Liver (tissue), 9 donors: ENCODE data around the gene PANK1. TPM values are rescaled to one million over a fixed set of nuclear protein-coding genes. Genes with fewer than 3 reads are reported as not detected.

Experiments
- DNase-seq: peaks from one replicate; pipeline ENCODE4 v3.0.0-alpha.2; 2017; ENCODE audit warnings: low spot score
- H3K27ac ChIP-seq, 2 donors: one replicate each; pipeline ENCODE4 v1.7.0; 2013; ENCODE audit warnings: inconsistent platforms in 2 of 2, low read length in 2 of 2, control low read depth in 1 of 2, low read depth in 1 of 2, mild to moderate bottlenecking in 1 of 2
- H3K27me3 ChIP-seq, 4 donors: one replicate each; pipeline versions ENCODE4 v1.6.1 to v1.7.0; 2013; ENCODE audit warnings: low read length in 3 of 4, inconsistent platforms in 1 of 4, mild to moderate bottlenecking in 1 of 4, moderate library complexity in 1 of 4; ENCODE audit not compliant: control insufficient read depth in 4 of 4, insufficient read depth in 4 of 4
- H3K36me3 ChIP-seq, 4 donors: one replicate each; pipeline versions ENCODE4 v1.6.1 to v1.7.0; 2013; ENCODE audit warnings: low read length in 3 of 4, mild to moderate bottlenecking in 3 of 4, low read depth in 1 of 4, moderate library complexity in 1 of 4; ENCODE audit not compliant: control insufficient read depth in 4 of 4, insufficient read depth in 3 of 4
- H3K4me1 ChIP-seq, 4 donors: one replicate each; pipeline versions ENCODE4 v1.6.1 to v1.7.0; 2013; ENCODE audit warnings: low read length in 3 of 4, mild to moderate bottlenecking in 3 of 4, moderate library complexity in 1 of 4; ENCODE audit not compliant: control insufficient read depth in 4 of 4, insufficient read depth in 4 of 4
- H3K4me3 ChIP-seq, 3 donors: one replicate each; pipeline versions ENCODE4 v1.6.1 to v1.7.0; 2013; ENCODE audit warnings: low read length in 3 of 3, control low read depth in 1 of 3, low read depth in 1 of 3, mild to moderate bottlenecking in 1 of 3
- H3K9ac ChIP-seq, 2 donors: one replicate each; pipeline ENCODE4 v1.7.0; 2013; ENCODE audit warnings: low read length in 2 of 2, mild to moderate bottlenecking in 2 of 2, moderate library complexity in 2 of 2, control low read depth in 1 of 2, low read depth in 1 of 2
- H3K9me3 ChIP-seq, 4 donors: one replicate each; pipeline versions ENCODE4 v1.6.1 to v1.7.0; 2013; ENCODE audit warnings: low read length in 3 of 4; ENCODE audit not compliant: control insufficient read depth in 4 of 4
- EGR1 ChIP-seq, 2 donors: IDR thresholded peaks; 2 replicates each; pipeline ENCODE4 v1.6.1; 2016 to 2018; ENCODE audit warnings: antibody characterized with exemption in 2 of 2, low read depth in 2 of 2
- FOXA1 ChIP-seq: IDR thresholded peaks from 2 replicates; pipeline ENCODE4 v1.6.1; 2016; ENCODE audit warnings: antibody characterized with exemption
- FOXA2 ChIP-seq: IDR thresholded peaks from 2 replicates; pipeline ENCODE4 v1.6.1; 2016; ENCODE audit warnings: antibody characterized with exemption
- GABPA ChIP-seq, 2 donors: IDR thresholded peaks in 1 of 2; conservative IDR thresholded peaks in 1 of 2; 2 replicates each; pipeline ENCODE4 v1.6.1; 2016; ENCODE audit warnings: antibody characterized with exemption in 2 of 2, mild to moderate bottlenecking in 1 of 2, moderate library complexity in 1 of 2
- HNF4A ChIP-seq, 2 donors: conservative IDR thresholded peaks; 2 replicates each; pipeline ENCODE4 v1.6.1; 2016; ENCODE audit warnings: antibody characterized with exemption in 2 of 2, mild to moderate bottlenecking in 2 of 2
- HNF4G ChIP-seq: IDR thresholded peaks from 2 replicates; pipeline ENCODE4 v1.6.1; 2016; ENCODE audit warnings: antibody characterized with exemption
- NR2F2 ChIP-seq: IDR thresholded peaks from 2 replicates; pipeline ENCODE4 v1.6.1; 2016; ENCODE audit warnings: antibody characterized with exemption
- RAD21 ChIP-seq, 2 donors: IDR thresholded peaks; 2 replicates each; pipeline ENCODE4 v1.6.1; 2016; ENCODE audit warnings: antibody characterized with exemption in 2 of 2, mild to moderate bottlenecking in 2 of 2
- RXRA ChIP-seq, 2 donors: IDR thresholded peaks; 2 replicates each; pipeline ENCODE4 v1.6.1; 2017 to 2018; ENCODE audit warnings: antibody characterized with exemption in 2 of 2, mild to moderate bottlenecking in 1 of 2
- SP1 ChIP-seq: IDR thresholded peaks from 2 replicates; pipeline ENCODE4 v1.6.1; 2018; ENCODE audit warnings: antibody characterized with exemption, mild to moderate bottlenecking
- YY1 ChIP-seq: IDR thresholded peaks from 2 replicates; pipeline ENCODE4 v1.6.1; 2016; ENCODE audit warnings: antibody characterized with exemption, mild to moderate bottlenecking
- WGBS: extraction: QIAGEN DNeasy Blood & Tissue Kit; methylation state at CpG from one replicate; pipeline ENCODE4 v1.1.7; 2013; 5-methylcytosine and 5-hydroxymethylcytosine counted together
- polyA plus RNA-seq, 2 donors: library from polyadenylated mRNA; stranded (reverse) in 1 of 2; unstranded in 1 of 2; fragments of 200-250 nt in 1 of 2; fragments of >200 nt in 1 of 2; fragmentation: Nextera tagmentation in 1 of 2; extraction: Ambion mirVana in 1 of 2; gene quantifications; one replicate each; pipeline versions ENCODE4 v1.2.1 to v1.2.3, GENCODE V29; 2013 to 2015
- total RNA-seq, 2 donors: library from RNA; depleted of rRNA; stranded (reverse); fragments of >200 nt; gene quantifications; one replicate each; pipeline ENCODE4 v1.2.3, GENCODE V29; 2014
- TF ChIP-seq, protein P1 (sequence below): IDR thresholded peaks from 2 replicates; pipeline ENCODE4 v1.6.1; 2016; ENCODE audit warnings: antibody characterized with exemption
- TF ChIP-seq, protein P2 (sequence below): IDR thresholded peaks from 2 replicates; pipeline ENCODE4 v1.6.1; 2016; ENCODE audit warnings: antibody characterized with exemption
- TF ChIP-seq, protein P3 (sequence below): fragments of 150-350 bp; IDR thresholded peaks from 2 replicates; pipeline ENCODE4 v1.5.1; 2017; ENCODE audit warnings: improper control_type of control experiment, low read depth, low read length; ENCODE audit not compliant: missing input control
- TF ChIP-seq, protein P4 (sequence below): IDR thresholded peaks from 2 replicates; pipeline ENCODE4 v1.6.1; 2016; ENCODE audit warnings: antibody characterized with exemption
- TF ChIP-seq, protein P5 (sequence below): IDR thresholded peaks from 2 replicates; pipeline ENCODE4 v1.6.1; 2016; ENCODE audit warnings: antibody characterized with exemption, mild to moderate bottlenecking
- donor health status: healthy.
- donor health status: healthy.
- donor health status: healthy.
- donor health status: healthy.
- donor health status: healthy.

Gene PANK1
- total and polyA plus RNA-seq, 4 donors, result 30.0 to 105 (median 44.7) TPM

DNA sequence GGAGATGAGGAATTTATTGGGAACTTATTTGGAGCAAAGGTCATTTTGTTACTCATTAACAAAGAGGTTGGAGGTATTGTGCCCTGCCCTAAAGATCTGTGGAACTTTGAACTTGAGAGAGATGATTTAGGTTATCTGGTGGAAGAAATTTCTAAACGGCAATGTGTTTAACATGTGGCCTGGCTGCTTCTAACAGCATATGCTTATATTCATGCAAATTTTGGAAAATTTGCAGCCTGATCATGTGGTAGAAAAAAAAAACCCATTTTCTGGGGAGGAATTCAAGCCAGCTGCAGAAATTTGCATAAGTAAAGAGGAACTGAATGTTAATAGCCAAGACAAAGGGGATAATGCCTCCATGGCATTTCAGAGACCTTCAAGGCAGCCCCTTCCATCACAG lies 10.7 kb upstream of the PANK1 start:
- Histone ChIP-seq H3K27ac (peak overlapping the region in 1 of 2 donors; percentile 14), H3K9ac (no peak overlapping the region), H3K4me3 (peak overlapping the region in 1 of 3 donors; percentile 49), H3K27me3 (no peaks in the 10 kb centered on the region), H3K9me3 (peaks cover 0 to 12% (median 4%) of the 10 kb centered on the region in 4 donors), H3K4me1 (peaks cover 3 to 16% (median 9%) of the 10 kb centered on the region in 4 donors), H3K36me3 (no peaks in the 10 kb centered on the region)
- DNase-seq, result no peak
- WGBS, result 34% methylated on average over 1 of the region's 1 CpG
- TF ChIP-seq NR2F2 (no peak), HNF4G (peak; percentile 72), SP1 (peak; percentile 92), HNF4A (conservative IDR thresholded peaks at IDR 0.05) (peak; percentile 90 to 92), RAD21 (IDR thresholded peaks at IDR 0.05) (peak; percentile 28 to 41), YY1 (peak; percentile 57), FOXA1 (no peak), EGR1 (IDR thresholded peaks at IDR 0.05; ENCODE audit: low read depth in 2 of 2) (peak in 1 of 2 donors; percentile 24), FOXA2 (no peak), GABPA (IDR thresholded peaks at IDR 0.05 in 1 of 2, conservative IDR thresholded peaks at IDR 0.05 in 1 of 2) (no peak), RXRA (IDR thresholded peaks at IDR 0.05) (peak; percentile 88 to 91)
- TF ChIP-seq, protein P1, sequence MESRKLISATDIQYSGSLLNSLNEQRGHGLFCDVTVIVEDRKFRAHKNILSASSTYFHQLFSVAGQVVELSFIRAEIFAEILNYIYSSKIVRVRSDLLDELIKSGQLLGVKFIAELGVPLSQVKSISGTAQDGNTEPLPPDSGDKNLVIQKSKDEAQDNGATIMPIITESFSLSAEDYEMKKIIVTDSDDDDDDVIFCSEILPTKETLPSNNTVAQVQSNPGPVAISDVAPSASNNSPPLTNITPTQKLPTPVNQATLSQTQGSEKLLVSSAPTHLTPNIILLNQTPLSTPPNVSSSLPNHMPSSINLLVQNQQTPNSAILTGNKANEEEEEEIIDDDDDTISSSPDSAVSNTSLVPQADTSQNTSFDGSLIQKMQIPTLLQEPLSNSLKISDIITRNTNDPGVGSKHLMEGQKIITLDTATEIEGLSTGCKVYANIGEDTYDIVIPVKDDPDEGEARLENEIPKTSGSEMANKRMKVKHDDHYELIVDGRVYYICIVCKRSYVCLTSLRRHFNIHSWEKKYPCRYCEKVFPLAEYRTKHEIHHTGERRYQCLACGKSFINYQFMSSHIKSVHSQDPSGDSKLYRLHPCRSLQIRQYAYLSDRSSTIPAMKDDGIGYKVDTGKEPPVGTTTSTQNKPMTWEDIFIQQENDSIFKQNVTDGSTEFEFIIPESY, result peak; percentile 35
- TF ChIP-seq, protein P2, sequence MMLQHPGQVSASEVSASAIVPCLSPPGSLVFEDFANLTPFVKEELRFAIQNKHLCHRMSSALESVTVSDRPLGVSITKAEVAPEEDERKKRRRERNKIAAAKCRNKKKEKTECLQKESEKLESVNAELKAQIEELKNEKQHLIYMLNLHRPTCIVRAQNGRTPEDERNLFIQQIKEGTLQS, result peak; percentile 33
- TF ChIP-seq, protein P3, sequence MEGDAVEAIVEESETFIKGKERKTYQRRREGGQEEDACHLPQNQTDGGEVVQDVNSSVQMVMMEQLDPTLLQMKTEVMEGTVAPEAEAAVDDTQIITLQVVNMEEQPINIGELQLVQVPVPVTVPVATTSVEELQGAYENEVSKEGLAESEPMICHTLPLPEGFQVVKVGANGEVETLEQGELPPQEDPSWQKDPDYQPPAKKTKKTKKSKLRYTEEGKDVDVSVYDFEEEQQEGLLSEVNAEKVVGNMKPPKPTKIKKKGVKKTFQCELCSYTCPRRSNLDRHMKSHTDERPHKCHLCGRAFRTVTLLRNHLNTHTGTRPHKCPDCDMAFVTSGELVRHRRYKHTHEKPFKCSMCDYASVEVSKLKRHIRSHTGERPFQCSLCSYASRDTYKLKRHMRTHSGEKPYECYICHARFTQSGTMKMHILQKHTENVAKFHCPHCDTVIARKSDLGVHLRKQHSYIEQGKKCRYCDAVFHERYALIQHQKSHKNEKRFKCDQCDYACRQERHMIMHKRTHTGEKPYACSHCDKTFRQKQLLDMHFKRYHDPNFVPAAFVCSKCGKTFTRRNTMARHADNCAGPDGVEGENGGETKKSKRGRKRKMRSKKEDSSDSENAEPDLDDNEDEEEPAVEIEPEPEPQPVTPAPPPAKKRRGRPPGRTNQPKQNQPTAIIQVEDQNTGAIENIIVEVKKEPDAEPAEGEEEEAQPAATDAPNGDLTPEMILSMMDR, result no peak
- TF ChIP-seq, protein P4, sequence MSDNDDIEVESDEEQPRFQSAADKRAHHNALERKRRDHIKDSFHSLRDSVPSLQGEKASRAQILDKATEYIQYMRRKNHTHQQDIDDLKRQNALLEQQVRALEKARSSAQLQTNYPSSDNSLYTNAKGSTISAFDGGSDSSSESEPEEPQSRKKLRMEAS, result peak; percentile 82
- TF ChIP-seq, protein P5, sequence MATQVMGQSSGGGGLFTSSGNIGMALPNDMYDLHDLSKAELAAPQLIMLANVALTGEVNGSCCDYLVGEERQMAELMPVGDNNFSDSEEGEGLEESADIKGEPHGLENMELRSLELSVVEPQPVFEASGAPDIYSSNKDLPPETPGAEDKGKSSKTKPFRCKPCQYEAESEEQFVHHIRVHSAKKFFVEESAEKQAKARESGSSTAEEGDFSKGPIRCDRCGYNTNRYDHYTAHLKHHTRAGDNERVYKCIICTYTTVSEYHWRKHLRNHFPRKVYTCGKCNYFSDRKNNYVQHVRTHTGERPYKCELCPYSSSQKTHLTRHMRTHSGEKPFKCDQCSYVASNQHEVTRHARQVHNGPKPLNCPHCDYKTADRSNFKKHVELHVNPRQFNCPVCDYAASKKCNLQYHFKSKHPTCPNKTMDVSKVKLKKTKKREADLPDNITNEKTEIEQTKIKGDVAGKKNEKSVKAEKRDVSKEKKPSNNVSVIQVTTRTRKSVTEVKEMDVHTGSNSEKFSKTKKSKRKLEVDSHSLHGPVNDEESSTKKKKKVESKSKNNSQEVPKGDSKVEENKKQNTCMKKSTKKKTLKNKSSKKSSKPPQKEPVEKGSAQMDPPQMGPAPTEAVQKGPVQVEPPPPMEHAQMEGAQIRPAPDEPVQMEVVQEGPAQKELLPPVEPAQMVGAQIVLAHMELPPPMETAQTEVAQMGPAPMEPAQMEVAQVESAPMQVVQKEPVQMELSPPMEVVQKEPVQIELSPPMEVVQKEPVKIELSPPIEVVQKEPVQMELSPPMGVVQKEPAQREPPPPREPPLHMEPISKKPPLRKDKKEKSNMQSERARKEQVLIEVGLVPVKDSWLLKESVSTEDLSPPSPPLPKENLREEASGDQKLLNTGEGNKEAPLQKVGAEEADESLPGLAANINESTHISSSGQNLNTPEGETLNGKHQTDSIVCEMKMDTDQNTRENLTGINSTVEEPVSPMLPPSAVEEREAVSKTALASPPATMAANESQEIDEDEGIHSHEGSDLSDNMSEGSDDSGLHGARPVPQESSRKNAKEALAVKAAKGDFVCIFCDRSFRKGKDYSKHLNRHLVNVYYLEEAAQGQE, result peak; percentile 47
